HG03103 (cell line): Measurements from ENCODE around the gene HBA2.
"Not testable (repeated sequence)": the region's sequence is repeated elsewhere in the genome, so short reads cannot be mapped to it uniquely, and the experiment has no call there.

ENCODE experiments used
- ATAC-seq: cut with Tn5 transposase; IDR thresholded peaks from one replicate; pipeline ENCODE4 v1.9.1; 2021; ENCODE audit warnings: low read depth; ENCODE audit not compliant: unreplicated experiment

The HBA2 gene

DNA sequence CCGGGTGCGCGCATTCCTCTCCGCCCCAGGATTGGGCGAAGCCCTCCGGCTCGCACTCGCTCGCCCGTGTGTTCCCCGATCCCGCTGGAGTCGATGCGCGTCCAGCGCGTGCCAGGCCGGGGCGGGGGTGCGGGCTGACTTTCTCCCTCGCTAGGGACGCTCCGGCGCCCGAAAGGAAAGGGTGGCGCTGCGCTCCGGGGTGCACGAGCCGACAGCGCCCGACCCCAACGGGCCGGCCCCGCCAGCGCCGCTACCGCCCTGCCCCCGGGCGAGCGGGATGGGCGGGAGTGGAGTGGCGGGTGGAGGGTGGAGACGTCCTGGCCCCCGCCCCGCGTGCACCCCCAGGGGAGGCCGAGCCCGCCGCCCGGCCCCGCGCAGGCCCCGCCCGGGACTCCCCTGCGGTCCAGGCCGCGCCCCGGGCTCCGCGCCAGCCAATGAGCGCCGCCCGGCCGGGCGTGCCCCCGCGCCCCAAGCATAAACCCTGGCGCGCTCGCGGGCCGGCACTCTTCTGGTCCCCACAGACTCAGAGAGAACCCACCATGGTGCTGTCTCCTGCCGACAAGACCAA lies at the start of gene HBA2:
Gene HBA2 (plus strand): TSS at position 503 of the 568 bp plus-strand sequence. CDS start 37 bp downstream, at position 540.
- not testable (repeated sequence) for ATAC-seq

DNA sequence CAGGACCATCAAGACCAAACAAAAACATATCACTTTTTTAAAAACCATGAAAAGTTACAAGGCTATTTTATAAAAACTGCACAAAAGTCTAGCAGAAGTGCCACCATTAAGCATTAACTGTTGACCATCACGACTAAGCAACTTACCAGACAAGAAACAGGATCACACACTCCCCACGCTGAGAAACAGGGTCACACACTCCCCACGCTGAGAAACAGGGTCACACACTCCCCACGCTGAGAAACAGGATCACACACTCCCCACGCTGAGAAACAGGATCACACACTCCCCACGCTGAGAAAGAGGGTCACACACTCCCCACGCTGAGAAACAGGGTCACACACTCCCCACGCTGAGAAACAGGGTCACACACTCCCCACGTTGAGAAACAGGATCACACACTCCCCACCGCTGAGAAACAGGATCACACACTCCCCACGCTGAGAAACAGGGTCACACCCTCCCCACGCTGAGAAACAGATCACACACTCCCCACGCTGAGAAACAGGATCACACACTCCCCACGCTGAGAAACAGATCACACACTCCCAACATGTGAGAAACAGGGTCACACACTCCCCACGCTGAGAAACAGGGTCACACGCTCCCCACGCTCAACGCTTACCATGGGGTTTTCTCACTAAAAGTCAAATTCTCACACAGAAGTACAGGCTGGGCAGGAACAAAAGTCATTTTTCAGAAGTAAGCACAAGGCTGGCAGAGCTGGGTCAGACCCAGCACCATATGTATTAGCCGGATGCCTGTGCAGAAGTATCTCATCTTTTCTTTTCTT lies 48.9 kb upstream of the HBA2 start:
- ATAC-seq: not testable (repeated sequence)

DNA sequence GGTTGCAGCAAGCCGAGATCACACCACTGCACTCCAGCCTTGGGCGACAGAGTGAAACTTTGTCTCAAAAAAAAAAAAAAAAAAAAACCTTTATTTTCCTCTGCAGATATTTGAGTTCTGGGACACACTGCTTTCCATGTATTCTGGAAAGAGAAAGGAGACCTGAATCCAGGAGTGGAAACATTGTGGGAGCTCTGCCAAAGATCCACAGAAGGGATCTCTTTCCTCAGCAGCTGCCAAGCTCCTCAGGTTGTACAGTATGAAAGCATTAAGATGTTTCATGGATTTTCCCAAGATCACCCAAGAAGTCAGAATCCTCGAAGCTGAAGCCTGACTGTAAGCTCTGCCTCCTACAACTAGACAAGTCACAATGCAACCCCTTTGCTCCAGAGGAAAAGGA lies 47.7 kb upstream of the HBA2 start:
- no peak for ATAC-seq

DNA sequence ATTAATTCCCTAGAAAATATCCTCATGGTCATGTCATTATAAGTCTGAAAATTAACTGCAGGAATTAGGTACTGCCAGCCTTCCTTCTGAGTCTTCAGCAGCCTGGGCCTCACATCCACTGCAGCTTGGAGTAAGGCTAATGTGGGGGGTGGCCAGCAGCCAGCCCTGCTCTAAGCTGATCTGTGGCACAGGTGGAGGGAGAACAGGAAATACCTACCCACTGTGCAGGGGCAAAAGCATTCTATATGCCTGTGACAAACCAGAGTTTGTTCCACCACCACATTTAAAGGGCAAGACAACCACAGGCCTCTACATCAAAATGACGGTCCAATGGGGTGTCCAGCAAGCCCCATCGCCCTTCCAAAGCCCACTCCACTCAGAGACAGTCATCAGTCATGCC lies 43.6 kb upstream of the HBA2 start:
- no peak for ATAC-seq

DNA sequence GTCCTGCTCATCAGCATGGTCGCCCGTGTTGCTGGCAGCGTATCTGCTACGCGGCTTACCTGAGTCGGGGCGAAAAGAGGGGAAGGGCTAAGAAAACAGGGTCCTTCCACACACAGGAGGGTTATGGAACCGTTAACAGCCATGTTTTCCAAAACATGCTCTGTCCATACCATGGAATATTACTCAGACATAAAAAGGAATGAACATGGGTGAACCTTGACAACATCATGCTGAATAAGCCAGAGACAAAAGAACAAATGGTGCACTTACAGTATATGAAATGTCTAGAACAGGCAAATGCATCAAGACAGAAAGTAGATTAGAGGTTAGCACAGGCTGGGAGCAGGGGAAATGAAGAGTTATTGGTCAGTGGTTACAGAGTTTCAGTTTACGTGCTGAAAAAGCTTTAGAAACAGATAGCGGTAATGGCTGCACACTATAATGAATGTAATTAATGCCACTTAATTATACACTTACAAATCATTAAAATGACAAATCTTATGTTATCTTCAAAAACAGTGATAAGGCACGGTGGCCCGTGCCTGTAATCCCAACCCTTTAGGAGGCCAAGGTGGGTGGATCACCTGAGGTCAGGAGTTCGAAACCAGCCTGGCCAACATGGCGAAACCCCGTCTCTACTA lies 42.0 kb upstream of the HBA2 start:
- ATAC-seq: no peak

DNA sequence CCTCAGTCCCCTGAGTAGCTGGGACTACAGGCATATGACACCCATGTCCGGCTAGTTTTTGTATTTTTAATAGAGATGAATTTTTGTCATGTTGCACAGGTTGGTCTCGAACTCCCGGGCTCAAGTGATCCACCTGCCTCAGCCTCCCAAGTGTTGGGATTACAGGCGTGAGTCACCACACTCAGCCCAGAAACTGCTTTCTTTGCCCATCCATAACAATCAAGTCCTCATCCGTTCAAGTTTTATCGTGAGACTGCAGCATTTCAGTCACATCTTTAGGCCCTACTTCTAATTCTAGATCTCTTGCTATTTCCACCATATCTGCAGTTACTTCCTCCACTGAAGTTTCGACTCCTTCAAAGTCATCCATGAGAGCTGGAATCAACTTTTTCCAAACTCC lies 40.6 kb upstream of the HBA2 start:
- ATAC-seq: no peak

DNA sequence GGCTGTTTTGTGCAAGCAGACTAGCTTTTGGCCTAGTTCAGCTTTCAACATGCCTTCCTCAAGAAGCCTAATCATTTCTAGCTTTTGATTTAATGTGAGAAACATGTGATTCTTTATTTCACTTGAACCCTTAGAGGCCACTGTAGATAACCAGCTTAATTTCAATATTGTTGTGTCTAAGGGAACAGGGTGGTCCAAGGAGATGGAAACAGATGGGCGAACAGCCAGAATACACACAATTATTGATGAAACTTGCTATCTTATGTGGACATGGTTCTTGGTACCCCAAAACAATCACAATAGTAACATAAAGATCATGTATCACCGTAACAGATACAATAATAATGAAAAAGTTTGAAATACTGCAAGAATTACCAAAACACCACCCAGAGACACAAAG lies 39.0 kb upstream of the HBA2 start:
- ATAC-seq: no peak

DNA sequence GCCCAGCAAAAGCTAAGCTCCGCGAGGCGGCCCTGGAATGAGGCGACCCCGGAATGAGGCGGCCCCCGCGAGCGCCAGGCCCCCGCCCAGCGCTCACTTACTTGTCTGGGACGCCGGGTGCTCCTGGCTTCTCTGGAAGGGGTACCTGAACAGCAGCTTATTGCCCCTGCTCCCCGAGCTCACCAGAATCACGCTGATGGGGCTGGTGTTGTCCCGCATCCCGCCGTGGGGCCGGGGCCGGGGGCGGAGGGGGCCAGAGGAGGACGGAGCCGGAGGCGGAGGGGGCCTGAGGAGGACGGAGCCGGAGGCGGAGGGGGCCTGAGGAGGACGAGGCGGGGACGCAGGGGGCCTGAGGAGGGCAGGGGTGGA lies 34.6 kb upstream of the HBA2 start:
- ATAC-seq: no peak

DNA sequence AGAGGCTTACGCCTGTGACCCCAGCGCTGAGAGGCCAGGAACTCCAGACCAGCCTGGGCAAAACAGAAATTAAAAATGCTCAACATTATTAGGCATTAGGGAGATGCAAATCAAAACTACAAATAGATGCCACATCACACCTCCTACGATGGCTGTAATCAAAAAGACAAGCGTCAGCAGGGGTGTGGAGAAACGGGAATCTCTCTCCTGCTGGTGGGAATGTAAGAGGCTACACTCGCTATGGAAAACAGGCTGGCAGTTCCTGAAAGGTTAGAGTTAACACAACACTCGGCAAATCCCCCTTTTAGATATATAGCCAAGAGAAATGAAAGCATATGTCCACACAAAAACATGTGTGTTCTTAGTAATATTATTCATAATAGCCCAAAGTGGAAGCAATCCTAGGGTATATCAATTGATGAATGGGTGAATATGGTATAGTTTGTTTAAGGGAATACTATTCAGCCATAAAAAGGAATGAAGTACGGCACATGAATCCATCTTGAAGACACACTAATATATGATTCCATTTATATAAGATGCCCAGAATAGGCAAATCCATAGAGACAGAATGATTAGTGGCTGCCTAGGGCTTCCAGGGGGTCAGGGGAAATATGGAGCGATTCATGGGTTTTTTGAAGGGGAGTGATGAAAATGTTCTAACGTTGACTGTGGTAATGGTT lies 32.4 kb upstream of the HBA2 start:
- ATAC-seq: no peak

DNA sequence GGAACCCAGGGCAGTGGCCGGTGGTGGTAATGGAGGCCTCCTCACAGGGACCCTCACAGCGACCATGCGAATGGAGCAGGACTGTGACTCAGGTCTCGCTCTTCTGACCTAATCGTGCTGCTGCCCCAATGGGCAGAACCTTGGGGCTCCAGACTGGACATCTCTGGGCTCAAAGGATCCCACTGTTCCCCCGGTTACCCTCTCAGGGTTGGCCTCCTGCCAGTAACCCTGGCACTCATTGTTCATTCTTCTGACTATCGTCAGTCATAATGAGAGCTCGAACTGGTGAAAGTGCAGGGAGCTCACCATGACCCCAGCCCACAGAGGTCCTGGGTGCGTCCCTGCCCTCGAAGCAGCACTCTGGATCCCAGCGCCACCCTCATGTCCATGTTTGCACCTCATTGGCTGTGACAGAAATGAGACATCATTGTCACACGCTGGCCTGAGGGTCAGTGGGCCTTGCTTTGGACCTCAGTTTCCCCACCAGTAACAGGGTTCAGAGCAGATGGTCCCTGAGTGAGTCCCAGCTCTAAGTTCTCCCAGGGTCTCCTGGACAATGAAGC lies 30.2 kb upstream of the HBA2 start:
- ATAC-seq: no peak

DNA sequence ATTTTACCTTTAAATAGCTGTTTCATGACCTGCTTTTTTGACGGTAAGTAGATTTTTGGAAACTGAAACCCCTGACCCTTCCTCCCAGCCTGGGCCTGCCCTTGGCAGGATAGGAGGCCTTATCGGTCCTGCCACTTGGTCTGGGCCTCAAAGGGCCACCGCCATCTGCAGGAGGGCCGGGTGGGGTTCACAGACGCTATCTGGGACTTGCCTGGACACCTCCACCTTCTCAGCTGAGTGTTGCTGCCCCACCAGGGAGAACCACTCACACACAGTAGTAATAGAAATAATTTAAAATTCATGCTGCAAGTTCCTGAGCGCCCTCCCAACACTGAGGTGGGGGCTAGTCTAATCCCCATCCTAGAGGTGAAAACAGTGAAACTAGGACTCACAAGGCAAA lies 29.6 kb upstream of the HBA2 start:
- ATAC-seq: no peak

DNA sequence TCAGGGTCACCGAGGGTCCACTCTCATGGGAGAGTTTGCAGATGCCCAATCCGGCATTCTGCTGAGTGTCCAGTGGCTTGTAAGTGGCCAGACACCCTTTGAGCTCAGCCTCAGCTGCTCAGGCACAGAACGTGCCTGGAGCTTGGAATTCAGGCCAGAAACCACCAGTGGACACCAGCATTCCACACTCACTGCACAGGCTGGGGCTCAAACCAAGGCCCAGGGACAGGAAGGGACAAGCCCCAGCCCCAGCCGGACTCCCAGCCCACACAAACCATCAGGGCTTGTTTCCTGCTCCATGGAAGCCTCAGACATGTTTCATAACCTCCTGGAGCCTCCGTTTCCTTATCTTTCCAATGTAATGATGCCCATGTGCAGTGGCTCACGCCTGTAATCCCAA lies 29.2 kb upstream of the HBA2 start:
- no peak for ATAC-seq

DNA sequence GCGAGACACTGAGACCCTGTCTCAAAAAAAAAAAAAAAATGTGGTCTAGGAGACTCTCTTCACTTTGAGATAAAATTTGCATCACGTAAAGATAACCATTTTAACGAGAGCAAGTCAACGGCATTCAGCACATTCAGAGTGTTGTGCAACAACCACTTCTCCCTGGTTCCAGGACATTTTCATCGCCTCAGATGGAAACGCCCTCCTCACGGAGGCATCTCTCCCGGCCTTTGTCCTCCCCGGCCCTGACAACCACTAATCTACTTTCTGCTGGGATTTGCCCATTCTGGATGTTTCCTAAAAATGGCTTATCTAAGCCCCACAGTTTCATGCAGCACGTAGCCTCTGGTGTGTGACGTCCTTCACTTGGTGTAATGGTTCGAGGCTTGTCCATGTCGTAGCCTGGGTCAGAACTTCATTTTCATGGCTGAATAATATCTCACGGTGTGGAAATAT lies 27.9 kb upstream of the HBA2 start:
- ATAC-seq: no peak

DNA sequence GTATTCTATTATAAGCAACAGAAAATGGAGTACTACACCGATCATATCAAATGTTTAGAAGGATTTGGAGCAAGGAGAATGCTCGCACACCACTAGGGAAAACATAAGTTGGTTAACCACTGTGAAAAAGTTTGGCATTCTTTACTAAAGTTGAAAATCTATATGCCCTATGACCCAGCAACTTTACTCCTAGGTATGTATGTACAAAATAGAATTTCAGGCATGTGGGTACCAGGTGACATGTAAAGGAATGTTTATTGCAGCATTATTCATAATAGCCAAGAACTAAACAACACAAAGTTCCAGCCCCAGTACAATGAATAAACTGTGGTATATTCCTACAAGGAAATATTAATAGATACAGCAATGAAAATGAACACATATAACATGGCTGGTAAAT lies 26.0 kb upstream of the HBA2 start:
- no peak for ATAC-seq

DNA sequence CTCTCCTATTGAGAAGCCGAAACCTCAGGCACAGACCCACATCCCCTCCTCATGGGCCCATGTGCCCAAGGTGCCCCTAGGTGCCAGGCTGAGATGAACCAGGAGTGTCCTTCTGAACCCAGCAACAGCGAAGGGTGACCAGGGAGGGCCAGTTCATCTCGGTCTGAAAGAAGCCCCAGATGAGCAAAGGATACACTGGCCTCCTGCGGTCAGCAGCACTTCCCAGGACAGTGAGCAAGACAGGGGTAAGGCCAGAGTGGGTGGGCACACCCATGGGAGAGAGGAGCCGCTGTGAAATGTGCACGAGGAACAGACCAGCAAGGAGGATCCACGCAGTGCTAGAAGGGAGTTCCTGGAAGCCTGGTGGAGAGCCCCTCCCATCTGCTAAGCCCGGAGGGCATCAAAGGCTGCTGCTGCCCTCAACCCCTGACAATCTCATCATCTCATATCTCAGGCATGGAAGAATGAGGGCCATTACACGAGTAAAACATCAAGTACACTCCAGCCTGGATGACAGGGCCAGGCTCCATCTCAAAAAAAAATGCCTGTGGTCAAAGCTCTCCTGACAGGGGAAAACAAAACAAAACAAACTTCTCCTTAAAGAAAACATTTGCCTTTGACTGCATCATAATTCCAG lies 23.5 kb upstream of the HBA2 start:
- no peak for ATAC-seq

DNA sequence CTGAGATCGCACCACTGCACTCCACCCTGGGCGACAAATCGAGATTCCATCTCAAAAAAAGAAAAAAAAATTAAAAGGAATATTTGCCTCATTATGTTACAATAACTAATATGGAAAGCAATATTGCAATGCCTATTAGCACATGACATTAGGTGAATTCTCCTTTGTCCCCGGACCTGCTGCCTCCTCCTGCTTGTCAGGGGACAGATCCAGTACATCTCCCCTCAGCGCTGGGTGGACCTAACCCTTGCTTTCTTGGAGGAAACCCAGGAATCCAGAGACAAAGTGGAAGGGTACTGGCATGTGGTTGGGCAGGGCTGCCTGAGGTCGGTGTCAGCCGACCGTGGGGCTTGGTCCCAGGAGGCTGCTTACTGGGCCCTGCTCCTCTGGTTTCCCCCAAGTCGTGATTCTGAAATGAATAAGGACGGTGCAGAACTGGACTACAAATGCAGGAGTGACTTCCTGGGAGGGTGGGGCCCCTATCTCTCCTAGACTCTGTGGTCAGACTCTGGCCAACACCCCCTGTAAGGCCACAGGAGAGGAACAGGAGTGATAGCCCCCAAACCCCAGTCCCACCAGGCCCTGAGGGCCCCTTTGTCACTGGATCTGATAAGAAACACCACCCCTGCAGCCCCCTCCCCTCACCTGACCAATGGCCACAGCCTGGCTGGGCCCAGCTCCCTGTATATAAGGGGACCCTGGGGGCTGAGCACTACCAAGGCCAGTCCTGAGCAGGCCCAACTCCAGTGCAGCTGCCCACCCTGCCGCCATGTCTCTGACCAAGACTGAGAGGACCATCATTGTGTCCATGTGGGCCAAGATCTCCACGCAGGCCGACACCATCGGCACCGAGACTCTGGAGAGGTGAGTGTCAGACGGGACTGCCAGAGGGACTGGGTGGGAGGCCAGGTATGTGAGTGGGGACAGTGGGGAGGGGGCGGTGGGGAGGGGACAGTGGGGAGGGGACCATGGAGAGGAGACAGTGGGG lies 20.2 kb upstream of the HBA2 start, which contains the start of gene HBZ:
Gene HBZ (plus strand): TSS at position 504 of the 988 bp plus-strand sequence. CDS start 266 bp downstream, at position 770.
- ATAC-seq: no peak

DNA sequence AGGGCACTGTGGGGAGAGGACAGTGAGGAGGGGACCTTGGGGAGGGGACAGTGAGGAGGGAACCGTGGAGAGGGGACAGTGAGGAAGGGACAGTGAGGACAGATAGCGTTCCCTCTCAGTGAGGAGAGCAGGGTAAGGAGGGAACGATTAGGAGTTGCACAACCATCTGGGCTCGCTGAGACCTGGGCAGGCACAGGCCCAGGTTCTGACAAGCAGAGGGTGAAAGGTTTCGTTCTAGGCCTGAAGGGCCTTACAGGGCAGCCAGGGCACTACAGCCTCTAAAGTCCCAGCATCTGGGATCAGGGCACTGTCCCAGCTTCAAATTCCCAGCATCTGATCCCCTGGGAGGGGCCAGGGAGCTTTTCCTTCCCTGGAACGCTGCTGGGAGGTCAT lies 19.6 kb upstream of the HBA2 start:
- ATAC-seq: not testable (repeated sequence)

DNA sequence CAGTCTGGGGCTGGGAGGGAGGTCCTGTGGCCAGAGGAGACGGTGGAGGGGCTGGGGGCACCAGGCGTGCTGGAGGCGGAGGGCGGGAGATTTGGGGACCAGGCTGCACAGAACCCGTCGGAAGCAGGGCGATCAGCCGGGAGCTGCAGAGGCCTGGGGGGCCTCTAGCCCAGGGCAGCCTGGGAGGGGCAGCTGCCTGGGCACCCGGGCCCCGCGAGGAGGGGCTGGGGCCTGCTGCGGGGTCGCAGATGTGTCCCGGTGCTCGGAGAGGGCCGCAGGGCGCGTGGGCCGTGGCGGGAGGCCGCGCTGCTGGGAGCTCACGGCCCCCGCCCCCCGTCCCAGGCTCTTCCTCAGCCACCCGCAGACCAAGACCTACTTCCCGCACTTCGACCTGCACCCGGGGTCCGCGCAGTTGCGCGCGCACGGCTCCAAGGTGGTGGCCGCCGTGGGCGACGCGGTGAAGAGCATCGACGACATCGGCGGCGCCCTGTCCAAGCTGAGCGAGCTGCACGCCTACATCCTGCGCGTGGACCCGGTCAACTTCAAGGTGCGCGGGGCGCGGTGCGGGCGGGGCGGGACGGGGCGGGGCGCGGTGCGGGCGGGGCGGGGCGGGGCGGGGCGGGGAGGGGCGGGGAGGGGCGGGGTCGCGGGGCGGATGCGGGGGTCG lies 19.0 kb upstream of the HBA2 start:
- not testable (repeated sequence) for ATAC-seq
